Subcutaneous abdominal adipose tissue (tissue), 5 donors: Measurements from ENCODE around the gene LMBR1.

Experiments used
- H3K27ac ChIP-seq: one replicate; pipeline ENCODE4 v1.7.0; 2013; ENCODE audit warnings: low read depth, mild to moderate bottlenecking, inconsistent platforms, low read length, moderate library complexity
- H3K27me3 ChIP-seq, 5 donors: one replicate each; pipeline ENCODE4 v1.7.0; 2013; ENCODE audit warnings: low read length in 5 of 5, inconsistent platforms in 1 of 5; ENCODE audit not compliant: control insufficient read depth in 5 of 5, insufficient read depth in 4 of 5
- H3K36me3 ChIP-seq, 5 donors: one replicate each; pipeline ENCODE4 v1.7.0; 2013; ENCODE audit warnings: low read length in 5 of 5; ENCODE audit not compliant: control insufficient read depth in 5 of 5, insufficient read depth in 5 of 5
- H3K4me1 ChIP-seq, 5 donors: one replicate each; pipeline ENCODE4 v1.7.0; 2013; ENCODE audit warnings: low read length in 5 of 5, mild to moderate bottlenecking in 3 of 5, moderate library complexity in 1 of 5; ENCODE audit not compliant: control insufficient read depth in 5 of 5, insufficient read depth in 5 of 5
- H3K4me3 ChIP-seq, 5 donors: one replicate each; pipeline ENCODE4 v1.7.0; 2013; ENCODE audit warnings: low read length in 5 of 5, low read depth in 1 of 5
- H3K9ac ChIP-seq, 5 donors: one replicate each; pipeline ENCODE4 v1.7.0; 2013; ENCODE audit warnings: low read length in 5 of 5, mild to moderate bottlenecking in 4 of 5, moderate library complexity in 3 of 5
- H3K9me3 ChIP-seq, 5 donors: one replicate each; pipeline ENCODE4 v1.7.0; 2013; ENCODE audit warnings: low read length in 5 of 5; ENCODE audit not compliant: control insufficient read depth in 5 of 5
- donor health status: healthy.
- donor health status: healthy.
- donor health status: healthy.
- donor health status: healthy.
- donor health status: healthy.

The LMBR1 gene

DNA sequence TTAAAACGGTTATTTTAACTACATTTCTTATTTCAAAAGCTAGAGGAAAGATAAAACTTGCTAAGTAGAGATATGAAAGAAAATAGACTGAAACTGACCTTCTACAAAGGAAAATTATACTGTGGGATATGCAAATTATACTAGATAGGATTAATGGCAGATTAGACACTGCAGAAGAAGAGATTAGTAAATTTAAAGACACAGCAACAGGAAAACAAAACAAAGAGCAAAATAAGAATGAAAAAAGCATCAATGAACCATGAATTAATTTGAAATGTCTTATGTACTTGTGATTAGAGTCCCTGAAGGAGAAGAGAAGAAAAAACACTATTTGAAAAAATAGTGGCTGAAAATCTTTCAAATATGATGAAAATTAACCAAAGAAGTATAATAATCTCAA lies 200.1 kb downstream of the LMBR1 start:
- Histone ChIP-seq H3K4me3 (no peak overlapping the region), H3K36me3 (no peaks in the 10 kb centered on the region), H3K4me1 (no peaks in the 10 kb centered on the region), H3K9me3 (peaks cover 0 to 5% (median 4%) of the 10 kb centered on the region in 5 donors), H3K27me3 (no peaks in the 10 kb centered on the region), H3K9ac (no peak overlapping the region), H3K27ac (no peak overlapping the region)

DNA sequence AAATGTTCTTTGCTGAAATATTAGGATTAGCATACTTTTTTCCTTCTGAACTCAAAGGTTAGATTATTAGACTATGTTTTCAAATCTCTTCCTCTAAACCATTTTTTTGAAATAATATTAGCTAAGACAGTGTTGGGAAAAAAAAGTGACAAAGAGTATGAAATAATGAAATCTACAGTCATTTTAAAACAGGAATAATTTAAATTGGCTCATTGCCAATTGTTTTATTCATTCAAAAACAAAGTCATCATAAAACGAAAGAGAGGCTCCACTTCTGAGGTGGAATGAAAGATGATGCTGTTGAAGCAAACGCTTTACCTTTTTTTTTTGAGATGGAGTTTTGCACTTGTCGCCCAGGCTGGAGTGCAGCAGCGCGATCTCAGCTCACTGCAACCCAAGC lies 201.2 kb downstream of the LMBR1 start:
- no peak overlapping the region for H3K9ac ChIP-seq
- H3K36me3 ChIP-seq = no peaks in the 10 kb centered on the region
- no peak overlapping the region for H3K4me3 ChIP-seq
- H3K27ac ChIP-seq = no peak overlapping the region
- no peaks in the 10 kb centered on the region for H3K27me3 ChIP-seq
- no peaks in the 10 kb centered on the region for H3K4me1 ChIP-seq
- peaks cover 0 to 4% (median 0%) of the 10 kb centered on the region in 5 donors for H3K9me3 ChIP-seq

DNA sequence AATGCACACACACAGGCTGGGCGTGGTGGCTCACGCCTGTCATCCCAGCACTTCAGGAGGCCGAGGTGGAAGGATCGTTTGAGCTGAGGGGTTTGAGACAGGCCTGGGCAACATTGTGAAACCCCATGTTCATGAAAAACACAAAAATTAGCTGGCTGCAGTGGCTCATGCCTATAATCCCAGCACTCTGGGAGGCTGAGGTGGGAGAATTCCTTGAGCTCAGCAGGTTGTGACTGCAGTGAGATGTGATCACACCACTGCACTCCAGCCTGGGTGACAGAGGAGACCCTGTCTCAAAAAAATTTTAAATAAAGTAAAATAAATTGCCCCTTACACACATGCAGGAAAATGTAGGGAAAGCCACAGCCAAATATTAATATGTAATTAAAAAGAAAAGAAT lies 208.3 kb downstream of the LMBR1 start:
- H3K36me3 ChIP-seq = peaks cover 15 to 33% (median 24%) of the 10 kb centered on the region in 5 donors
- H3K27me3 ChIP-seq = no peaks in the 10 kb centered on the region
- no peak overlapping the region for H3K27ac ChIP-seq
- H3K4me1 ChIP-seq = no peaks in the 10 kb centered on the region
- H3K4me3 ChIP-seq = no peak overlapping the region
- no peak overlapping the region for H3K9ac ChIP-seq
- no peaks in the 10 kb centered on the region for H3K9me3 ChIP-seq

DNA sequence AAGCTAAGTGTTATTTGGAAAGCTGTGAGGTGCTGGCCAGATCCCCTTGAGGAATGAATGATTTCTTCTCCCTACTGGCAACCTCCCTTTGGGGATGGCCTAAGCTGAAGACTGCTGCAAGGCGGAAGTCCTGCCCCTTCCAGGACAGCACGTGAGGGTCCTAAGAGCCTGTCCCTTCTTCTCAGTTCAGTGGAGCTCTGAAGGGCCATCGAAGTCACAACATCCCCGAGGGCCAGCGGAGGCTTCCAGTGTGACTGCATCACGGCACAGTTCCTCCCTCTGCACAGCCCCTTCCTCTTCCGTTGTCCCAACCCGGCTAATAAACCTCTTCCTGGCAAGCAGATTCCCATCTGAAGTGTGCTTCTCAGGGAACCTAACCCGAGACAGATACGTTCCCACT lies 208.7 kb downstream of the LMBR1 start:
- H3K36me3 ChIP-seq = peaks cover 15 to 38% (median 25%) of the 10 kb centered on the region in 5 donors
- no peaks in the 10 kb centered on the region for H3K27me3 ChIP-seq
- no peak overlapping the region for H3K27ac ChIP-seq
- no peak overlapping the region for H3K9ac ChIP-seq
- H3K4me1 ChIP-seq = no peaks in the 10 kb centered on the region
- H3K4me3 ChIP-seq = no peak overlapping the region
- no peaks in the 10 kb centered on the region for H3K9me3 ChIP-seq

DNA sequence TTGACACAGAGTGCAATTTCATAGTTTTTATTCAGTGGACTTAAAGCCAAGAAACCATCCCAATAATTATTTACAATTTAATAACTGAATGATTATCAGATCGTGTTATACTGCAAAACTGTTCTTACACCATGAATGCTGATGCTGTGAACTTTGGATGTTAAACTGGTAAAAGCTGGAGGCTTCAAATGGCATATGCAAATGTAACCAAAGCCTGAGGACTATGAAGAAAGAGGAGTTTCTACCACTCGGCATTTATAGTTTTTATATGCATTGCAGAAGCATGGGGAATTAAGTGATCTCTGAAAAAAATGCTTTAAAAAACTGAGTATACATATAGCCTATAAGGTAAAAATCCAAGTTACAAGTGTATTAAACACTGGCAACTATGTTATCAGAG lies 210.1 kb downstream of the LMBR1 start:
- Histone ChIP-seq H3K36me3 (peaks cover 17 to 49% (median 38%) of the 10 kb centered on the region in 5 donors), H3K9ac (no peak overlapping the region), H3K4me1 (no peaks in the 10 kb centered on the region), H3K27ac (no peak overlapping the region), H3K4me3 (no peak overlapping the region), H3K27me3 (no peaks in the 10 kb centered on the region), H3K9me3 (no peaks in the 10 kb centered on the region)

DNA sequence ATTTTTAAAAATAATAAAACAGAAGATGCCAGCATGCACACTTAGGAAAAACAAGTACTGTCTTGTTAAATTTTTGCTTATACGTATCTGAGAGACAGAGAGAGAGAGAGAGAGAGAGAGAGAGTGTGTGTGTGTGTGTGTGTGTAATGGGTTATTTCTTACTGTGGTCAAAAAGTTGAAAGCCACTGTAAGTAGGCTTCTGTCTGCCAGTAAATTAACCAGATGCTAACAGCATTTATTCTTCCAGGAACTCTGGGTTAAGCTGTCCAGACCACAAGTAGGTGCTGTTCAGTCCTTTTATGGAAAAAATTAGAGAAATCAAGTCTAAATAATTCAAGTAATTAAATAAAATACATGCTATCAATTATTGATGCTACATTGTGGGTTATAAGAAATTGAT lies 212.7 kb downstream of the LMBR1 start:
- H3K36me3 ChIP-seq = peaks cover 17 to 69% (median 54%) of the 10 kb centered on the region in 5 donors
- H3K9me3 ChIP-seq = no peaks in the 10 kb centered on the region

DNA sequence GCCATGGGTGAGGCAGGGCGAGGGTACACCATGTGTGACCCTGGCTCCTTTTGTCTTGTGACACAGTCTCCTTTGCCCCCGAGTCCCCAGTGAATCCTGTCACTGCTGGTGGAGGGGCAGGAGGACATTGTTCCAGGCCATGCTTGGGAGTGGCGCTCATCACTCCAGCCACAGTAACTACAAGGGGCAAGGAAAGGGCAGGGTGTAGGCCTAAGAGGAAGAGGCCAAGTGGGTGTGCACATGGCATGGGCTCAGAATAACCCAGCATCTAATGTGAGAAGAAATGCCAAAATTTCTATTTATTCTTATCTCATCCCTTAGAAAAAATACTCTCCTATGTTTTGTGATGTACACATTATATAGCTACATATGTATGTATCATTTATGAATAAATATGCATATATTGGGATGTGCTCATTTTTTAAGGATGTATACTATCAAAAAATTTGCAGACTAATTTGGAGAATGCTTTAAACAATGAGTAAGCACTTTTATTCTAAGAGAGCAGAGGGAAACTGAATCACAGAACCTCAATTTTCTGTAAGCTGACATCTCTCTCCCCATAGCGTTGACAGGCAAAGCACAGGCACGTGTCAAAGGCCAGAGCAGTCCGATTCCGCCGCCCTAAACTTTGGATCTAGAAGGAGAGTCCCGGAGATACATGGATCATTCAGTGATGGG lies 215.5 kb downstream of the LMBR1 start:
- Histone ChIP-seq H3K27me3 (no peaks in the 10 kb centered on the region), H3K9ac (no peak overlapping the region), H3K4me3 (no peak overlapping the region), H3K4me1 (no peaks in the 10 kb centered on the region), H3K27ac (no peak overlapping the region), H3K9me3 (no peaks in the 10 kb centered on the region), H3K36me3 (peaks cover 12 to 65% (median 52%) of the 10 kb centered on the region in 5 donors)

More for the DNA sequence above, 212.7 kb downstream of the LMBR1 start:
- no peaks in the 10 kb centered on the region for H3K4me1 ChIP-seq
- no peak overlapping the region for H3K4me3 ChIP-seq
- no peaks in the 10 kb centered on the region for H3K27me3 ChIP-seq
- no peak overlapping the region for H3K27ac ChIP-seq
- H3K9ac ChIP-seq = no peak overlapping the region

DNA sequence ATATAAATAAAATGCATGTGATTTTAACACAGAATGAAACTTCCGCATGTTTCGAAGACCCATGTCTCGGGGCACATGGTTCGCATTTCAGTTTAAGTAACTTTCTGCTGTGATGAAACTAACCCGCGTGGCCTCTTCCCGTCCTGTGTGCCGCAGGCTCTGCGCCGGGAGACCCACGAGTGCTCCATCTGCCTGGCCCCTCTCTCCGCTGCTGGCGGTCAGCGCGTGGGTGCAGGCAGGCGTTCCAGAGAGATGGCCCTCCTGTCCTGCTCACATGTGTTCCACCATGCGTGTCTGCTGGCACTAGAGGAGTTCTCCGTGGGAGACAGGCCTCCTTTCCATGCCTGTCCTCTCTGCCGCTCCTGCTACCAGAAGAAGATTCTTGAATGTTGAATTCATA lies 216.7 kb downstream of the LMBR1 start:
- Histone ChIP-seq H3K36me3 (peaks cover 7 to 67% (median 47%) of the 10 kb centered on the region in 5 donors), H3K4me3 (no peak overlapping the region), H3K27ac (no peak overlapping the region), H3K27me3 (no peaks in the 10 kb centered on the region), H3K9ac (no peak overlapping the region), H3K4me1 (no peaks in the 10 kb centered on the region), H3K9me3 (no peaks in the 10 kb centered on the region)

DNA sequence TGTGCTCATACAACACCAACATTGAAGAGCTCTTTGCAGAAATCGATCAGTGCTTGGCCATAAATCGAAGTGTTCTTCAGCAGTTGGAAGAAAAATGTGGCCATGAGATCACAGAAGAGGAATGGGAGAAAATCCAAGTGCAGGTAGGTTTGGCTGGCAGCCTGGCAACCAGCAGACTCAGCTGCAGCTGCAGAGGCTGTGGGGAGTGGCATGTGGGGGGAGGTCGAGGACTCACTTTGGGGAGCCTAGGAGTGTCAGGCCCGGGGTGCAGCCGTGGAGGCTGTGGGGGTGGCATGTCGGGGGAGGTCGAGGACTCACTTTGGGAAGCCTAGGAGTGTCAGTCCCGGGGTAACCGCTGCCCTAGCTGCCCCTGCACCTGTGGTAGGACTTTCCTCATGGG lies 217.3 kb downstream of the LMBR1 start:
- peaks cover 7 to 67% (median 46%) of the 10 kb centered on the region in 5 donors for H3K36me3 ChIP-seq
- no peak overlapping the region for H3K4me3 ChIP-seq

DNA sequence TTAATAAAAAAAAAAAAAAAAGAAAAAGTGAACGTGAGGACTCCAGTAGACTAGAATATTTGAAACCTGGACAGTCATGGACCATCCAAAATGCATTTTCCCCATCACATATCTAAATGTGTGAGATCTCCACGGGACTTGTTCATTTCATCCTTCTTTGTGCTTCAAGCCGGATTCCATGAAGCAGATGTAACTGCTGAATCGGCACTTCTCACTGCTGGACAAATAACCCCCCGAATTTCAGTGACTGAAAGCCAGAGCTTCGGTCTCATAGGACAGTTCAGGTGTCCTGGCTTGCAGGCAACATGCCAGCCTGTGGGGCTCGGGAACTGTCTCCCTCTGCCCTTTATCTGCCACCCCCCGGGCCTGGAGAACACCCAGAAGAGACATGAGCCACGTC lies 219.1 kb downstream of the LMBR1 start:
- H3K9ac ChIP-seq = no peak overlapping the region
- H3K36me3 ChIP-seq = peaks cover 2 to 61% (median 38%) of the 10 kb centered on the region in 5 donors
- H3K4me3 ChIP-seq = no peak overlapping the region
- H3K27me3 ChIP-seq = no peaks in the 10 kb centered on the region
- H3K27ac ChIP-seq = no peak overlapping the region
- H3K4me1 ChIP-seq = no peaks in the 10 kb centered on the region
- no peaks in the 10 kb centered on the region for H3K9me3 ChIP-seq

More for the DNA sequence above, 217.3 kb downstream of the LMBR1 start:
- Histone ChIP-seq H3K27ac (no peak overlapping the region), H3K27me3 (no peaks in the 10 kb centered on the region), H3K9me3 (no peaks in the 10 kb centered on the region), H3K9ac (no peak overlapping the region), H3K4me1 (no peaks in the 10 kb centered on the region)
